HUES64 (cell line): ENCODE measurements around the gene SEC31B.

Experiments
- H3K27ac ChIP-seq: 2 replicates; pipeline ENCODE4 v1.7.0; 2013; ENCODE audit warnings: low read depth, low read length, inconsistent platforms
- H3K27me3 ChIP-seq: 2 replicates; pipeline ENCODE4 v1.6.1; 2013; ENCODE audit warnings: mild to moderate bottlenecking, low read length; ENCODE audit not compliant: insufficient read depth
- H3K36me3 ChIP-seq: 2 replicates; pipeline ENCODE4 v1.6.1; 2013; ENCODE audit warnings: mild to moderate bottlenecking, low read length; ENCODE audit not compliant: insufficient read depth
- H3K4me1 ChIP-seq: 2 replicates; pipeline ENCODE4 v1.6.1; 2013; ENCODE audit warnings: mild to moderate bottlenecking, low read length, moderate library complexity; ENCODE audit not compliant: insufficient read depth
- H3K4me3 ChIP-seq: 2 replicates; pipeline ENCODE4 v1.5.1; 2013; ENCODE audit warnings: mild to moderate bottlenecking, low read length, moderate library complexity
- H3K9ac ChIP-seq: 2 replicates; pipeline ENCODE4 v1.6.1; 2013; ENCODE audit warnings: mild to moderate bottlenecking, low read depth, low read length
- H3K9me3 ChIP-seq: 2 replicates; pipeline ENCODE4 v1.6.1; 2013; ENCODE audit warnings: low read depth, low read length; ENCODE audit not compliant: insufficient read depth
- WGBS: fragments of 150-250, 120-280 bp; methylation state at CpG from one replicate; pipeline ENCODE4 v1.1.7; 2013; ENCODE audit warnings: missing lambda C conversion rate; 5-methylcytosine and 5-hydroxymethylcytosine counted together

SEC31B gene

DNA sequence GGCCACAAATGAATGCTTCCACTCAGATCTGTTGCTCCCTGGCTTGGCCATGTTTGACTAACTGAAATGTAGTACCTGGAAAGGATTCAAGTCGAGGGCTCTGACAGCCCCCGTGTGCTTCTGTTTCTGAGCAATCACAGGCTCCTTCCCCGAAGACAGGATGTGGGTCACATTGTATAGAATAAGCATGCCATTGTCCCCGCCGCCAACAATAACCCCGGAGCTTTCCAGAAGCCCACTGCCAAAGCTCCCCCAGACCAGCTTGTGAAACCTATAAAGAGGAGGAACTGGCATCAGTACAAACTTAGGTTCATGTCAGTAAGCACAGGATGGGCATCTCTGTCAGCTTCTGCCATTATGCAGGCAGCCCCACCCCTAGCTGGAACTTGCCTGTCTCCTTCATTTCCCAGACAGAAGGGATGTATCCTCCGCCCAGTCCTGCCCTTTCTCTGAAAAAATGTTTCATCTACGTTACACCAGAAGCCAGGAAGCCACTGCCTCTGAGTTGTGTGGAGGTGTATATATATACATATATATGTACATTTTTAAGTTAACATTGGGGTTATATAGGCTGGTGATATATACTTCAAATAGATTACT lies 10.3 kb downstream of the SEC31B start:
- Histone ChIP-seq H3K4me3 (no peak overlapping the region), H3K27ac (no peak overlapping the region), H3K36me3 (no peaks in the 10 kb centered on the region), H3K4me1 (no peaks in the 10 kb centered on the region), H3K27me3 (no peaks in the 10 kb centered on the region; the same call in 1 of the 2 replicates), H3K9ac (no peak overlapping the region), H3K9me3 (no peaks in the 10 kb centered on the region)
- WGBS = 85% methylated on average over 7 of the region's 8 CpGs

DNA sequence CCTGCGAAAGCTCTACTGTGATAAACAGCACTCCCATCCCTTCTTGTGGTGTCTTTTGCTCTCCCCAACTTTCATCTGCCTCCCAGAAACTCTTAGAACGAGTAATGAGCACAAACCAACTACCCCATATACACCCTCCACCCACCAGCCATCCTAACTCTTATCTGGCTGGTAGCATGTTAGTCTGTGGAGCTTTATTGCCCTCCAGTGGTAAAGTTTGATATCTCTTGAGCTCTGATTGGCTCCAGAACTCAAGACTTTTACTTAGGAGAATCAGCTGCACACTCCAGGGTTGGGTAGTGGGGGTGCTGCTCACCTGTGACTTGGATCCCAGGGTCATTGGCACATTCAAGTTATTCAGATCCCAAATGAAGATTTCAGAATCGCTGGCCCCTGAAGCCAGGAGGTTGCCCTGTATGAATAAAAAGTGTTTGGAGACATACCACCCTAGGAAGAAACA lies 10.9 kb downstream of the SEC31B start:
- Histone ChIP-seq H3K9me3 (no peaks in the 10 kb centered on the region), H3K27me3 (no peaks in the 10 kb centered on the region; the same call in 1 of the 2 replicates), H3K4me3 (no peak overlapping the region), H3K27ac (no peak overlapping the region), H3K4me1 (no peaks in the 10 kb centered on the region), H3K36me3 (no peaks in the 10 kb centered on the region), H3K9ac (no peak overlapping the region)
- 29% methylated on average over 3 of the region's 3 CpGs for WGBS

GRCh38 chr10:100508266-100508665 lies 11.4 kb downstream of the SEC31B start:
- Histone ChIP-seq H3K9ac (no peak overlapping the region), H3K4me1 (no peaks in the 10 kb centered on the region), H3K27me3 (no peaks in the 10 kb centered on the region; the same call in 1 of the 2 replicates), H3K9me3 (no peaks in the 10 kb centered on the region), H3K36me3 (no peaks in the 10 kb centered on the region), H3K4me3 (no peak overlapping the region), H3K27ac (no peak overlapping the region)
- no CpG with 5 or more reads among the region's 1 CpG for WGBS

- Histone ChIP-seq H3K36me3 (no peaks in the 10 kb centered on the region), H3K9me3 (no peaks in the 10 kb centered on the region), H3K27ac (no peak overlapping the region), H3K9ac (no peak overlapping the region), H3K27me3 (peaks cover 3% of the 10 kb centered on the region; the same call in 1 of the 2 replicates), H3K4me1 (no peaks in the 10 kb centered on the region), H3K4me3 (no peak overlapping the region)
- WGBS = 87% methylated on average over 5 of the region's 5 CpGs
Measured at GRCh38 chr10:100507357-100507732, 12.3 kb downstream of the SEC31B start.

DNA sequence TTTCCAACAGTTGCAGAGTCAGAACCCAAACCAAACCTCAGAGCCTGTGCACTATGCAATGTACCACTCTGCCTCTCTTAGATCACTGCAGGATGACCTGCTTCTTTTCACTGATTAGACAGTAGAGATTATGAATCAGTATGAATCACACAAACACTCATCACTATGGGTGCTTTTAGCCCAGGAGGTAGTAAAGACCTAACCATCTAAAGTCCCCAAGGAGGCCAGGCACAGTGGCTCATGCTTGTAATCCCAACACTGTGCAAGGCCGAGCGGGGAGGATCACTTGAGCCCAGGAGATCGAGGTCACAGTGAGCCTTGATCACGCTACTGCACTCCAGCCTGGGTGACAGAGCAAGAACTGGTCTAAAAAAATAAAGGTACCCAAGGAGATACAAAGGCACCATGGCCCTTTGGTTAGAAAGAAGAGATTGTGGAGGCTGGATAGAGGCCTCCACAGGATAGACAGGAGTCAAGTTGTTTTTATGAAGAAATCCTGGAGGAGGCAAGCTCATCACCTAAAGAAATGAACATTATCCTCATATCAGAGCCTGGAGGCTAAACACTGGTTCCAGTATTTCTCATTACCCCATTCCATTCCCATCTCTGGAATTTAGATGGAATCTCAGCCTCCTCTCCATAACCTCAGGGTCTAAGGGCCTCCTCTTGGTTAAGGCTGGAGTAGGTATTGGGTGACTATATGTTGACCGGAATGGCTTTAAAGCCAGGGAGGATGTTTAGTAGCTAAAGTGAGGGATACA lies 12.9 kb downstream of the SEC31B start:
- no peak overlapping the region for H3K4me3 ChIP-seq
- no peak overlapping the region for H3K9ac ChIP-seq
- peaks cover 3% of the 10 kb centered on the region; the same call in 1 of the 2 replicates for H3K27me3 ChIP-seq
- no peaks in the 10 kb centered on the region for H3K9me3 ChIP-seq
- H3K36me3 ChIP-seq = no peaks in the 10 kb centered on the region
- H3K4me1 ChIP-seq = no peaks in the 10 kb centered on the region
- H3K27ac ChIP-seq = no peak overlapping the region
- 97% methylated on average over 4 of the region's 5 CpGs for WGBS

- WGBS = 79% methylated on average over 2 of the region's 2 CpGs
- H3K36me3 ChIP-seq = no peaks in the 10 kb centered on the region
- peaks cover 3% of the 10 kb centered on the region; the same call in 1 of the 2 replicates for H3K27me3 ChIP-seq
- no peak overlapping the region for H3K4me3 ChIP-seq
- H3K27ac ChIP-seq = no peak overlapping the region
- no peaks in the 10 kb centered on the region for H3K9me3 ChIP-seq
- H3K4me1 ChIP-seq = no peaks in the 10 kb centered on the region
- no peak overlapping the region for H3K9ac ChIP-seq
Measured at GRCh38 chr10:100505164-100505563, 14.5 kb downstream of the SEC31B start.

- H3K9me3 ChIP-seq = no peaks in the 10 kb centered on the region
- H3K36me3 ChIP-seq = no peaks in the 10 kb centered on the region
- no peaks in the 10 kb centered on the region for H3K4me1 ChIP-seq
- H3K27ac ChIP-seq = no peak overlapping the region
- peaks cover 3% of the 10 kb centered on the region; the same call in 1 of the 2 replicates for H3K27me3 ChIP-seq
- no peak overlapping the region for H3K4me3 ChIP-seq
- H3K9ac ChIP-seq = no peak overlapping the region
- 90% methylated on average over 5 of the region's 5 CpGs for WGBS
Measured at GRCh38 chr10:100504096-100504495, 15.6 kb downstream of the SEC31B start.

DNA sequence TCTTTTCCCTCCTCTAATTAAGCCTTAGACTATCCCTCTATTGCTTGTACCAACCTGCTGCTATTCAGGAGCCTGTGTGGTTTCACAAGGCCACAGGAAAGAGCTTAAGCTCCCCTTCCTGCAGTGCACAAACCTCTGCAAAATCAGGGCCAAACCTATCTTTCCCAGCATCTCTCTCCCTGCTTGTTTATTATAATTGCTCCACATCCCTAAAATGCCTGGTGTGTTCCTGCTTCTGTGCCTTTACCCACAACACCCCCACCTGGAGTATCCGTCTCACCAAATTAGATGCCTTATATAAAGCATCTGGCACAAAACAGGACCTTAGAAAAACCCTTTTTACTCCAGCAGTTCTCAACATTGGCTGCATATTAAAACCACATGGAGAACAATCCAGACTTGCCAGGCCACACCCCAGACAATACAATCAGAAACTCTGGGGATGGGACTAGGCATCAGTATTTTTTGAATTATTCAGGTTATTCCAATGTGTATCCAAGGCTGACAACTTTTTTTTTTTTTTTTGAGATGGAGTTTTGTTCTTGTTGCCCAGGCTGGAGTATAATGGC lies 16.7 kb downstream of the SEC31B start:
- WGBS = 87% methylated on average over 1 of the region's 1 CpG

DNA sequence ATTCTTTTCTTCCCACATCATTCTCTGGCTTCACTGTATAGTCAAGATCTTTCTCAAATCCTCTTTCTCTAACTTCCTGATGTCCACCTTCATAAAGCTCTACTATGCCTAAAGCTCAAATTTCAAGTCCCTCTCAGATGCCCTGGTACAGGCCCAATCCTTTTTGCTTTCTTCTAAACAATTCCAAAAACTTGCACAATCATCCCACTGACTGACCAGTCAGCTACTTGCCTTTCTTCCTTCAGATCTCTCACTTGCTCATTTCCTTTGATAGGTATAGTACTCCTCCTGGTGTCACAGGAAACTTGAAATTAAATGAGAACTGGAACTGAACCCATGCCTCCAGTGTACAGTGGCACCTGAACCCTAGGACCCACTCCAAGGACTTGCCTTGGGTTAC lies 18.2 kb downstream of the SEC31B start:
- no peaks in the 10 kb centered on the region for H3K4me1 ChIP-seq
- no peaks in the 10 kb centered on the region for H3K9me3 ChIP-seq
- no peaks in the 10 kb centered on the region for H3K36me3 ChIP-seq
- no peak overlapping the region for H3K4me3 ChIP-seq
- H3K27ac ChIP-seq = no peak overlapping the region
- no peak overlapping the region for H3K9ac ChIP-seq
- 0 out of 2 replicates have a peak, but pooled peaks cover 12% of the 10 kb centered on the region for H3K27me3 ChIP-seq

More for the DNA sequence above, 16.7 kb downstream of the SEC31B start:
- H3K27ac ChIP-seq = no peak overlapping the region
- H3K27me3 ChIP-seq = peaks cover 8% of the 10 kb centered on the region; the same call in 1 of the 2 replicates
- H3K9ac ChIP-seq = no peak overlapping the region
- H3K36me3 ChIP-seq = no peaks in the 10 kb centered on the region
- H3K4me1 ChIP-seq = no peaks in the 10 kb centered on the region
- H3K4me3 ChIP-seq = no peak overlapping the region
- no peaks in the 10 kb centered on the region for H3K9me3 ChIP-seq

DNA sequence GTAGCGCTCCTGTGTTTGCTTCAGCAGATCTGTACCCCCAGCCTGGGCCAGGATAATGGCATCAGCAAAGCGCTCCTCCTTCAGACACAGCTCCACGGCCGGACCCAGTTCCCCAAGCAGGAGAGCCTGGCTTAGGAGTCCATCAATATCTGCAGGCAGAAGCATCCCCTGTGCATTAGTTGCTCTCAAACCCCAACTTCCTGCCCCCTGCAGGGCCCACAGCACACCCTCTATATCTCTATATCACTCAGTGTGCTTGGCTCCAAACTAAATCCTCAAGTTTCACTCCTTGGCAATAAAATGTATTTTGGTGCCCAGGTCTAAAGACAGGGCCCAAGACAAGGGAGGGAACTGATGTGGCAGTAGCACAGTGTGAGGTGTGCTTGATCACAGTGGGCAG lies 21.6 kb downstream of the SEC31B start:
- no peaks in the 10 kb centered on the region for H3K4me1 ChIP-seq
- H3K4me3 ChIP-seq = no peak overlapping the region
- no peak overlapping the region for H3K27ac ChIP-seq
- H3K27me3 ChIP-seq = peaks cover 26% of the 10 kb centered on the region; the same call in 1 of the 2 replicates
- H3K9me3 ChIP-seq = no peaks in the 10 kb centered on the region
- no peaks in the 10 kb centered on the region for H3K36me3 ChIP-seq
- 96% methylated on average over 4 of the region's 4 CpGs for WGBS
- H3K9ac ChIP-seq = no peak overlapping the region

DNA sequence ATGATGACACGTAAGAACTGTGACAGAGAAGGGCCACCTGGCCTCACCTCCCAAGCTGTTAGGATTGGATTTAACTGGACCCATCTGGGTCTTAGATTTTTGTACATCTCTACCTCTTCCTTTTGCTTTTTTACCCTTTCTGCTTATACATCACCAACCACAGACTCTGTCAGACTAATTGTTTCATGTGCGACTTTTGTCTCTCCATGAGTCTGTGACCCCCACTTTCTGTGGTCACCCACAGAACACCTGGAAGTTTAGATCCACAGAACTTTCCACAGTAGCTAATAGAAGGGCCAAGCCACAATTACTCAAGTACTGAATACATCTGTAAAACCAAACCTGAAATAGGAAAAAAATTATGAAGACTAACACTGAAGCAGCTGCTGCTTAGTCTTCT lies 23.1 kb downstream of the SEC31B start:
- Histone ChIP-seq H3K27ac (no peak overlapping the region), H3K27me3 (peaks cover 28% of the 10 kb centered on the region; the same call in 1 of the 2 replicates)
- WGBS = 94% methylated on average over 2 of the region's 2 CpGs

More for the DNA sequence above, 23.1 kb downstream of the SEC31B start:
- Histone ChIP-seq H3K4me3 (no peak overlapping the region), H3K9me3 (no peaks in the 10 kb centered on the region), H3K9ac (no peak overlapping the region), H3K36me3 (no peaks in the 10 kb centered on the region), H3K4me1 (no peaks in the 10 kb centered on the region)
